Central memory CD8-positive, alpha-beta T cell (primary cell): Measurements from ENCODE around the gene GOLGA8T.
"Not testable (repeated sequence)": the region's sequence is repeated elsewhere in the genome, so short reads cannot be mapped to it uniquely, and the experiment has no call there.

ENCODE experiments used
- ATAC-seq: fragments of 150-1000 bp; cut with Tn5 transposase; replicated peaks from 2 replicates; pipeline ENCODE4 v1.10.0; 2022; ENCODE audit warnings: mild to moderate bottlenecking, moderate FRiP score, moderate number of reproducible peaks; ENCODE audit not compliant: poor library complexity, severe bottlenecking; ENCODE audit errors: extremely low read depth
- DNase-seq, 2 donors: peaks; one replicate each; pipeline ENCODE4 v3.0.0; 2021; ENCODE audit warnings: low spot score in 2 of 2
- H3K27ac Mint-ChIP-seq: one replicate; pipeline ENCODE4 v1.8.0; 2022; ENCODE audit warnings: low read depth, mild to moderate bottlenecking, moderate library complexity, mixed read lengths
- H3K27me3 Mint-ChIP-seq: one replicate; pipeline ENCODE4 v1.8.0; 2022; ENCODE audit warnings: mixed read lengths
- H3K36me3 Mint-ChIP-seq: one replicate; pipeline ENCODE4 v1.8.0; 2022; ENCODE audit warnings: mild to moderate bottlenecking, moderate library complexity, mixed read lengths; ENCODE audit not compliant: insufficient read depth
- H3K4me1 Mint-ChIP-seq: one replicate; pipeline ENCODE4 v1.8.0; 2022; ENCODE audit warnings: mixed read lengths
- H3K4me3 Mint-ChIP-seq: one replicate; pipeline ENCODE4 v1.8.0; 2022; ENCODE audit warnings: mild to moderate bottlenecking, moderate library complexity, mixed read lengths
- H3K9me3 Mint-ChIP-seq: one replicate; pipeline ENCODE4 v1.8.0; 2022; ENCODE audit warnings: mixed read lengths

Gene GOLGA8T

GRCh38 chr15:30171452-30171851 lies 36.6 kb downstream of the GOLGA8T start:
- not testable (repeated sequence) for H3K9me3 Mint-ChIP-seq, ATAC-seq, DNase-seq, H3K27me3 Mint-ChIP-seq, H3K4me1 Mint-ChIP-seq, H3K27ac Mint-ChIP-seq, H3K4me3 Mint-ChIP-seq, H3K36me3 Mint-ChIP-seq

- H3K4me1 Mint-ChIP-seq, H3K27me3 Mint-ChIP-seq, H3K9me3 Mint-ChIP-seq, H3K36me3 Mint-ChIP-seq, H3K4me3 Mint-ChIP-seq: not testable (repeated sequence)
- DNase-seq, result peak; percentile 53 to 59
- peak overlapping the region; percentile 8 for H3K27ac Mint-ChIP-seq
- peak; percentile 59 for ATAC-seq
These were observed 38.3 kb downstream of the GOLGA8T start for GRCh38 chr15:30173041-30173608.

GRCh38 chr15:30175291-30175690 lies 40.4 kb downstream of the GOLGA8T start:
- H3K27me3 Mint-ChIP-seq, H3K4me3 Mint-ChIP-seq: not testable (repeated sequence)

GRCh38 chr15:30176613-30177012 lies 41.8 kb downstream of the GOLGA8T start:
- not testable (repeated sequence) for ATAC-seq, DNase-seq, H3K27ac Mint-ChIP-seq, H3K27me3 Mint-ChIP-seq, H3K4me3 Mint-ChIP-seq, H3K9me3 Mint-ChIP-seq, H3K36me3 Mint-ChIP-seq, H3K4me1 Mint-ChIP-seq

More at GRCh38 chr15:30175291-30175690, 40.4 kb downstream of the GOLGA8T start:
- DNase-seq, H3K36me3 Mint-ChIP-seq, ATAC-seq, H3K9me3 Mint-ChIP-seq, H3K4me1 Mint-ChIP-seq, H3K27ac Mint-ChIP-seq: not testable (repeated sequence)

GRCh38 chr15:30179814-30180213 lies 45.0 kb downstream of the GOLGA8T start:
- not testable (repeated sequence) for H3K27ac Mint-ChIP-seq, DNase-seq, H3K27me3 Mint-ChIP-seq, H3K4me3 Mint-ChIP-seq, H3K36me3 Mint-ChIP-seq, H3K4me1 Mint-ChIP-seq, H3K9me3 Mint-ChIP-seq
- ATAC-seq, result peak; percentile 47

- not testable (repeated sequence) for DNase-seq, H3K27me3 Mint-ChIP-seq, H3K27ac Mint-ChIP-seq, H3K9me3 Mint-ChIP-seq, H3K4me1 Mint-ChIP-seq, H3K4me3 Mint-ChIP-seq, H3K36me3 Mint-ChIP-seq, ATAC-seq
These were observed 50.6 kb downstream of the GOLGA8T start for GRCh38 chr15:30185495-30185894.

GRCh38 chr15:30187429-30187828 lies 52.6 kb downstream of the GOLGA8T start:
- not testable (repeated sequence) for H3K27ac Mint-ChIP-seq, H3K4me1 Mint-ChIP-seq, H3K9me3 Mint-ChIP-seq, ATAC-seq, DNase-seq, H3K27me3 Mint-ChIP-seq, H3K36me3 Mint-ChIP-seq, H3K4me3 Mint-ChIP-seq

- H3K9me3 Mint-ChIP-seq, DNase-seq, H3K4me1 Mint-ChIP-seq, H3K27ac Mint-ChIP-seq, H3K27me3 Mint-ChIP-seq, H3K36me3 Mint-ChIP-seq, H3K4me3 Mint-ChIP-seq, ATAC-seq: not testable (repeated sequence)
These were observed 54.9 kb downstream of the GOLGA8T start for GRCh38 chr15:30189754-30190153.

- not testable (repeated sequence) for H3K27ac Mint-ChIP-seq, H3K9me3 Mint-ChIP-seq, H3K4me3 Mint-ChIP-seq, H3K4me1 Mint-ChIP-seq, H3K27me3 Mint-ChIP-seq, ATAC-seq, DNase-seq, H3K36me3 Mint-ChIP-seq
These were observed 56.3 kb downstream of the GOLGA8T start for GRCh38 chr15:30191143-30191542.

GRCh38 chr15:30191639-30192038 lies 56.8 kb downstream of the GOLGA8T start:
- not testable (repeated sequence) for H3K27ac Mint-ChIP-seq, H3K36me3 Mint-ChIP-seq, DNase-seq, H3K9me3 Mint-ChIP-seq, H3K27me3 Mint-ChIP-seq, H3K4me1 Mint-ChIP-seq, ATAC-seq
- peak overlapping the region; percentile 38 for H3K4me3 Mint-ChIP-seq

GRCh38 chr15:30192119-30192745 lies 57.4 kb downstream of the GOLGA8T start:
- H3K27me3 Mint-ChIP-seq, H3K36me3 Mint-ChIP-seq, H3K9me3 Mint-ChIP-seq, H3K27ac Mint-ChIP-seq, DNase-seq, H3K4me1 Mint-ChIP-seq: not testable (repeated sequence)
- peak; percentile 69 for ATAC-seq
- peak overlapping the region; percentile 38 for H3K4me3 Mint-ChIP-seq

GRCh38 chr15:30192892-30193291 lies 58.0 kb downstream of the GOLGA8T start:
- not testable (repeated sequence) for H3K27ac Mint-ChIP-seq, H3K36me3 Mint-ChIP-seq, DNase-seq, H3K9me3 Mint-ChIP-seq, H3K4me3 Mint-ChIP-seq, ATAC-seq, H3K27me3 Mint-ChIP-seq, H3K4me1 Mint-ChIP-seq
